HG02970 (cell line): ENCODE data around the gene XYLT1.

Experiments used
- ATAC-seq: cut with Tn5 transposase; IDR thresholded peaks from one replicate; pipeline ENCODE4 v1.9.1; 2021; ENCODE audit warnings: mild to moderate bottlenecking, moderate library complexity, moderate number of reproducible peaks; ENCODE audit not compliant: unreplicated experiment, low FRiP score

XYLT1 gene

DNA sequence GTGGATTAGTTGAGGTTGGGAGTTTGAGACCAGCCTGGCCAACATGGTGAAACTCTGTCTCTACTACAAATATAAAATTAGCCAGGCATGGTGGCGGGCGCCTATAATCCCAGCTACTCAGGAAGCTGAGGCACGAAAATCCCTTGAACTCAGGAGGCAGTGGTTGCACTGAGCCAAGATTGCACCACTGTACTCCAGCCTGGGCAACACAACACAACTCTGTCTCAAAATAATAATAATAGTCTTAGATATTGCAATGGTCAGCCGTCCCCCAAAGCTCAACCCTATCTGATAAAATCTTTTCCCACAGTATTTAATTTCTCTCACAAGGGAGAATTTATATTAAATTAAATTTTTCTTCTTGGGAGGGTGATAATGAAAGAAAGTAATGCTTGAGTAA, 169.6 kb downstream of the XYLT1 start:
- no peak for ATAC-seq

DNA sequence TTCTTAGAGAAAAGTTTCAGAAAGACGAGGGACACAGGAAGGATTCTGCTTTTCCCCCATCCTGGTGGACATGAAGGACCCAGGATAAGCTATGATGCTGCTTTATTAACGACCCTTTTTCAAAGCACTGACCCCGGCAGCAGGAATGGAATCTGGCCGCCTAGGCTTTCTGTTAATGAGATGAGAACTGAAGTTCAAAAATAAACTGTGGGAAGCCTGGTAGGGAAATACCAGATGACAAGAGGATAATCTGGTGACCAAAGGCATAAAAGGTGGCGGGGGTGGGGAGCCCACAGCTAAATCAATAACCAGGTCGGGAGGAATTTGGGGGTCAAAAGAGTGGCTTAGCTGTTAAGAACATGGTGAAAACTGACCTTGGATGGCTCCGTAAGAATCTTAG, 171.0 kb downstream of the XYLT1 start:
- no peak for ATAC-seq

DNA sequence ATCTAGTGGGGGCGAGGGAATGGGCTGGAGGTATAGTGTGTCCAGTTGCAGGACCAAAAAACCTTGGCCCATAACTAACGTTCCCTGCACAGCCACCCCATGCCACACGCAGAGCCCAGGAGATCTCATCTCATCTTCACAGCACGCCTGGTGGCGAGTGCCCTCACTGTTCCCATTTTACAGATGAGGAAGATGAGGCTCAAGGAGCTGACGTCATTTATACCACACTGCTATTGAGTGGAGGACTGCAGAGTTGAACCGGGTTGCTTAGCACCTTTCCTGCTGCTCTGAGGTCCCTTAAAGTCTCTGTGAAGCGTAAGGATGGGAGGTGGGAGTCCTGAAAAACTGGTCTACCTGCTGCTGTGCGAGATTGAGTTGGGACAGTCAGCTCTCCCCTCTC, 172.5 kb downstream of the XYLT1 start:
- no peak for ATAC-seq

DNA sequence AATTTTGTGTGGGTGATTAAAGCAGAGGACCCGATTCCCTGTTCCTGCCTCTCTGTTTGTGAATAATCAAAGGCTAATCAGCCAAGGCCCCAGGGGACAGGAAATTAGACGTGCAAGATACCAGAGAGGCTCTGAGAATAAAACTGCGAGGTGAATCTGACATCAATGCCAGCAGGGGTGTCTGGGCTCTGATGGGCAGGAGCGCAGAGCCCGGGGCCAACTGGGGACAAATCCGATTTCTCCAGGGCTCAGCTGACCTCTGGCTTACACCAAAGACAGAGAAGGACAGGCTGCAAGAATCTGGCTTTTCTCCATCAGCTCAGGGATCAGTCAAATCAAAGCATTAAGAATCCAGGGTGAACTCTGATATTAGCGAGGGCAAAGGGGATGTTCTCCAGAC, 174.3 kb downstream of the XYLT1 start:
- ATAC-seq, result no peak

DNA sequence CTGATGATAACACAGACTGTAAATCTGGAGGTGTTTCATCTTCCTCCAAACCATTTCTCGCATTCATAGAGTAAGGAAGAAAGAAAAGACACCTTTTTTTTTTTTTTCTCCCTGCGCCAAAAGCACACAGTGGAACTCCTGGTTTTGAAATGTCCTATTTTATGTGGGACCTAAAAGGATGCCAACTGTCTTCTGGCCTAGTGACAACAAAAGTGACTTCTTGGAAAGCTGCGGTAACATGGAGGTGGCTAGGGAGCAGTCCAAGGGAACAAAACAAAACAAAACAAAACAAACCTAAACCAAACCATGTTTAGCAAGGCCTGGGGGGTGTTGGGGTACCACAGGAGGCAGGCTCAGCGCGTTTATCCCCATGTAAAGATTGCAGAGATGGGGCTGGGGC, 174.8 kb downstream of the XYLT1 start:
- no peak for ATAC-seq

DNA sequence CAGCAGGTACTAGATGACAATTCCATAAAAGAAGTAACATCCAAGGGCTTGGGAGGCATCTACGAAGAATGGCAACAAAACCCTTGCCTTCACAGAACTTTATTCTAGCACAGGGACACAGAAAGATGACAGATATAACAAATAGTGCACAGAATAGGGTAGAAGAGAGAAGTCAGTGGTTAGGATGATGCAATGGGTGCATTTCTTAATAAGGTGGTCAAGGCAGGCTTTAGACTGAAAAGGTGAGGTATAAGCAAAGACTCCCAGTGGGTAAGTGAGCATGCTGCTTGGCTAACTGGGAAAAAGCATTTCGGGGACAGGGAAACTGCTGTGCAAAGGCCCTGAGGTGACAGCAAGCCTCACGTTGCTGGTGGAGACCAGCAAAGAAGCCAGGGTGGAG, 175.9 kb downstream of the XYLT1 start:
- no peak for ATAC-seq

DNA sequence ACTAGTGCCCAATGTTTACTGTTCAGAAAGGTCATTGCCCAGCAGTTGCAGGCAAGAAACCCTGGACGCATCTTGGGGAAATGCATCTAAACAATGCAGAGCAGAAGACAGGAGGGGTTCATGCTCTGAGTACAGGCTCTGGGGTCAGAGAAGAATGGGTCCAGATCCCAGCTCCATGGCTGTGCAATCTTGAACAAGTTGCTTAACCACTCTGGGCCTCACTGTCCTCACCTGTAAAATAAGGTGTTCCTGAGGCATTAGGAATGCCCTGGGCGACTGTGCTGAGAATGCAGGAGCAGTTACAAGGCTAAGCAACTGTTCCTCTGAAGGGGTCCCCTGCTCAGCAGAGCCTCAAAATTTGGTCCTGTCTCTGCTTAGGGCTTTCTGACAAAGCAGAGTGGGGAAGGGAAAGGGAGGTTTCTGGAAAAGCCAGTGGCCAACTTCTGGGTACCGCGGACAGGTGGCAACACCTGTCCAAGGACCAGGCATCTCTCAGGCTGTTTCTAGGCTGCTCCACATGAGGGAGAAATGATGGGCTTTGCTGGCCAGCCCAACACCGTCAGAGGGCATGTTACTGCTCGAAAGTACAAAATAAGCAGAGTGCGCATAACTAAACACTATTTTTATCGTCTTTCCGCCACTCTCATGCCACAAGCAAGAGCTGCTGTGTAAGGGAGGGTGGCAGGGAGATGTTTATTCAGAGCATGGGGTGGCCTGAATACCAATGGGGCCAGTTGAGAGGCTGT, 176.8 kb downstream of the XYLT1 start:
- no peak for ATAC-seq

DNA sequence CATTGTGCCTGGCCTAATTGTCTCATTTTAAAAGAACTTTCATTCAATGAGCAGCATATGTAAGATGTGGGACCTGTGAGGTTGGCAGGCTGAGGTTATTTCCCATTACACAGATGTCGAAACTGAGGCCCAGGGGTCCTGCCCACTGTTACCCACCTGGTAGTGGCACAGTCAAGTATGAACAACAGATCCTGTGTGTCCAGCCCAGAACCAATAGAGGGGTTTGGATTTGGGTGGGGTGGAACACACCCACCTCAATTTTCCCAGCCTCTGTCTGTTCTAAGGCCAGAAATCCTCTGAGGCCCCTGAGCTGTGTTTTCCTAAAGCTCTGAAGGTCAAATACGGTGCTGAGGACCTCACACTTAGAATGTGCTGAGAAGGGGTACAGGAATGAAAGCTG, 179.5 kb downstream of the XYLT1 start:
- ATAC-seq, result no peak

DNA sequence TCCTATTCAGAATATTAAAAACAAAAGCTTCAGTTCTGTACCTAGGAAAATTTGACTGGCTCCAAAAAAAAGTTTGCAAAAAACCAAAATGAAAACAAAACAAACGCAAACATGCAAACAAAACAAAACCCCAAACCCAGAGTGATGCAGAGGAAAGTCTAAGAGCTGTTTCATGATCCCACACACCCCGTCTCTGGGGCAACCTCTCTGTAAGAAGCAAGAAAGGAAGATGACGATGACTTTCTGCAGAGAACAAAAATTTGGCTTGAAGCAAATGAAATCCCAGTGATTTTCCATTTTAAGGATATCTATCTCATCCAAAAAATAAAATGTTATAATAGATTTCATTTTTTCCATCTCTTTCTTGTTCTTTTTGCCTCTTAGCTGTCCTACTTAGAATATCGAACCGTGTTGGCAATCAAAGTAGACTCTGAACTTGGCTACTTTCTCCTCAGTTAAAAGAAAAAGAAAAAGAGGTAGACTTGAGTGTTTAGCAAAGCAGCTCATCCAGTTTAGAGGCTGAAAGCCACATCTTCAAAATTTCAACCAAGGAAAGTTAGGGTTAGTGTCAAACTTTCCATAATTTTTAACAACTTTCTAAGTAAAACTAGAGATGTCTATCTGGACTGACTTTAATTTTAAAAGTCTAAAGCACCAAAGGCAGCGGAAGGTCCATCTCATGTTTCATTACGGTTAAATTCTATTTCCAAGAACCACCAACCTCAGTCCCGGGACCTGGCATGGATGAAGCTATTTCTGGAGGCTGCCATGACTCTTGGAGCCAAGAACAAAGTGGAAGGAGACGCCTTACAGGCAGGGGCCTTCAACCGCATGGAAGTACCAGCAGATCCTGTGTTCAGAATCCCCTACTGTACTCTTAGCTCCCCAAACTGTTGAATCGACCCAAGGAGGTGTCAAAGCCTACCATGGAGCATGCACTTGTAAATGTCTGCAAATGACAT, 180.8 kb downstream of the XYLT1 start:
- ATAC-seq, result no peak

DNA sequence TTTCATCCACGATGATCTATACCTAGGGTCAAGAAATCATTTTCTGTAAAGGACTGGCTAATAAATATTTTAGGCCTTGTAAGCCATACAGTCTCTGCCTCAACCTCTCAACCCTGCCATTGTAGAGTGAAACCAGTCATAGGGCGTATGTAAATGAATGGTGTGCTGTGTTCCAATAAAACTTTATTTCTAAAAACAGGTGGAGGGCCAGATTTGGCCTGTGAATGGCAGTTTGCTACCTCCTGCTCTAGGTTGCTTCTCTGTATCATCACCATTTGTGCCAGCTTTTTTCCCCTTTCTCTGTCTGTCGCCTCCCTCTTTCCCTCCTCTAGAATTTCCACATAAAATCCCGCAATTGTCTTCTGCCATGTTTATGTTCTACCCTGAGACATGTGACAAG, 181.7 kb downstream of the XYLT1 start:
- ATAC-seq, result no peak

DNA sequence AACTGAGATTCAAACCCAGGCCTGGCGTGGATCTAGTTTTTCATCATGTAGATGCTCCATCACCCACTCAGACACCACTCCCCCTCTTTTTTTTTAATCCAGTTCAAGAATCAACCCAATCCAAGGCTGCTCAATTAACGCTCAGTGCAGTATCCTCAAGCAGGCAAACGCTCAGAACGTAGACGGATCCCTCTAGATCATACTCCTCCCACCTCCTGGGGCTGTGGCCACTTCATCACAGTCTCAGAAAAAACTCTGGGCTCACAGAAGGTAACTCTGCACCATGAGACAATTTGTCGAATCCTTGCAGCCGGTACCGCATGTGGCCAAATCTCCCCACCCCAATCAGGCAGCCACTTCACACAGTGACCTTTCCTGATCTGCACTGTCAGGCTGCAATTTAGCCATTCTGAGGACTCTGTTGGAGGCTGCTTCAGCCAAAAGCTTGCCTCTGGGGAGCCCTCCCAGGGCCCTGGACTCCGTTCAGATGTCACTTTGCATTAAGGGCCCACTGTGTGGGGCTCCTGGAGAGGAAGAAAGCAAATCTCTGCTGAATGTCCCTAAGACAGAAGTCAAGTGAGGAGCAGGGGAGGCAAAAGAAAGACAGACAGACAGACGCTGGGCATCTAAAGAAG, 183.5 kb downstream of the XYLT1 start:
- ATAC-seq, result no peak

DNA sequence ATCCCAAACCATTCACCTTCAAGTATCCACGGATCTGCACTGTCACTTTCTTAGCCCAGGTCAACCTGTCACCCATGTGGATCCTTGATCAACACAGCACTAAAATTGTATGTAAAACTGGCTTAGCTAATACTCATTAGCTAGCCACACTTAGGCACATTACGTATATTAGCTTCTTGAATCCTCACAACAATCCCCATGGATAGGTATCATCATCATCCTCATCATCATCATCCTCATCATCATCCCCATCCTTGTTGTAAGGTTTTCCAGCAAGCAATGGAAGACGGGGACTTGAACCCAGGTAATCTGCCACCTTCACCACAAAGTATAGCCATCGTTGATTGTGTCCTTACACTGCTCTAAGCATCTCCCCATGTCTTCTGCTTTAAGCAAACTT, 184.3 kb downstream of the XYLT1 start:
- no peak for ATAC-seq

DNA sequence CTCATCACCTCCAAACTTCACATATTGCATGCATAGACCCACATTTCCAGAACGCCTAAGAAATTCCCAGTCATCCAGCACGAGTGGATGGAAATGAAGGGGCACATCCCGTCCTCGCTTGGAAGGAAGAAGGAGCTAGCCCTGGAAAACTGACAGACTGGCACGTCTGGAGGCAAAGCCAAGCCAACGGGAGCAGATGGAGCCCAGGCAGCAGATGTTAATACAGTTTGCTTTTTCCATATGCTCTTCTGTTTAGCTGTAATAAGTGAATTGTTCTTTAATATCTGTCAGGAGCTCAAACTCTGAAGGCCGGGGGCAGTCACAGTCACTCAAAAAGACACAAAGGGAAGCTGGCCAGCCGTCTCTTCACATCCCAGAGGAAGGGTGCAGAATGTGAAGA, 187.7 kb downstream of the XYLT1 start:
- ATAC-seq, result no peak

DNA sequence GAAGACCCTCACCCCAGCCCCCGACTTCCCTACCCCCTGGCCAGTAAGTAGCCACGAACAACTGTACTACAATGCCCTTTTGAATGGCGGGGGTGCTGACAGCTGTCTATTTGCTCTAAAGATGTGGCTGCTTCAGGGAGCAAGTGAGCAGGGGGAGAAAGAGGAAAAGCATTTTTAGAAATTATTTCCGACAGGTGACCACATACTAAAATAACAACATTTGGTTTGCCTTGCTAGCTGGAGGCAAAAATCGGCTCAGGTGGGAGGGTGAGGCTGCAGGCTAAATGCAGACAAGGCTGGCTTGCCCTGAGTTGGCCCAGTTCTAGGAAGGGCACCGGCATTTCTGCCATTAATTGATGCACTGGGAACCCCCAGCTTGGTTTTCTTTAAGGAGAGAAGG, 188.5 kb downstream of the XYLT1 start:
- ATAC-seq, result no peak

DNA sequence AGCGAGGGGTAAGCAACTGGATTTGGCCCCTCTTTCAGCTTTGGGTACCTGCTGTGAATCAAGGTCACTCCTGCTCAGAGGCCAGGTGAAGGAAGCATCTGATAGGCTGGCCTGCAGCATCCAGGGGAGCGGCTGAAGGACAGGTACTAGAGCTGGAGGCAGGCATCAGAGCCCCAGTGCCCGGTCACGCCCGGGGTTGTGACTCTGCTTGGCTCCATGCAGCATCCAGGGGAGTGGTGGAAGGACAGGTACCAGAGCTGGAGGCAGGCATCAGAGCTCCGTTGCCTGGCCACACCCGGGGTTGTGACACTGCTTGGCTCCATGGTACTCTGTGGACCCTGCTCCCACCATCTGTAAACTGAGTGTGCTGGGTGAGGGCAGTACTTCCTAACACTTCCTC, 189.7 kb downstream of the XYLT1 start:
- no peak for ATAC-seq

DNA sequence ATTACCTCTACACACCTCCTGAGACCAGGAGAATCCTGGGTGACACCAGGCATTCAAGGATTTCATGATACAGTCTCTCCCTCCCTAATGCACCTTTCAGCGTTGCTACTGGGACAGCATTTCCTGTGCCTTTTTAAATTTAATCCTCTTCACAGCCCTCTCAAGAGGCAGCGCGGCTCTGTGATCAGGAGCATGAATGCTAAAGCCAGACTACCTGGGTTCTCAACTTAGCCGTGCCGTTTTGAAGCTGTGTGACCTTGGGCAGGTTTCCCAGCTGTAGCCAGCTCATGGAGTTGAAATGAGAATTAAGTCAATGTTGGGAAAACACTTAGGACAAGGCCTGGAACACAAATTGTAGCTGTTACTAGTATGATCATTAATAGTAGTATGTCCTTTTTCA, 191.8 kb downstream of the XYLT1 start:
- ATAC-seq, result no peak

DNA sequence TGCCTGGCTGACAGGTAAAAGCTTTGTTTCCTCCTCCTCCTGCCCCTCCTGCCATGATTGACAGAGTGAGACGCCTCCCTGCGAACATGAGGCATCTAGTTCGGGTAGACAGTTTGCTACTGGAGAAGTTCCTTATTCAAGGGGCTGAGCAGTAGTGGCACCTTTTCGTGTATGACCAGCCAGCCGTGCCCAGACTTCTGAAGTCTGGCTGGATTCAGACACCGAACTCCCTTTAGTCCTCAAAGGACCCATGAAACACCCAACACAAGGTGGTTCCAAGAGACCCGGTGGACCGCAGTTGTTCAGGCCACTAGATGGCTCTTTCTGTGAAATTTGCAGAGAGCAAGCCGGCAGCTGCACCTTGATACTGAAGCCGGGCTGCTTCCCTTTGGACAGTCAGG, 192.8 kb downstream of the XYLT1 start:
- ATAC-seq, result no peak

DNA sequence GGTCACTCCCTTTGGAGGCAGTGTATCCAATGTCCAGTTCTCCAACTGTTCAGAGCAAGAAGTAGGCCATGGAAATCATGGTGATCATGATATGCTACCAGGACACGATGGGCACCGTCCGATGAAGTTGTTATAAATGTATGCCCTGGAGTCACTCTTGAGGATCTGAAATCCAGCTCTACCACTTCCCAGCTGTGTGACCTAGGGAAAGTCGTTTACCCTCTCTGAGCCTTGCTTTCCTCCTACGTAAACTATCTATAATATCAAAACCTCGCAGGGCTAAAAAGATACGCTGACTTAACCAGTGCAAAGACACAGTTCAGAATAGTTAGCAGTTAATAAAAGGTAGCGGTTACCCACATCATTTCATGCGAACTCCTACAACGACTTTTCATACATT, 194.2 kb downstream of the XYLT1 start:
- no peak for ATAC-seq

DNA sequence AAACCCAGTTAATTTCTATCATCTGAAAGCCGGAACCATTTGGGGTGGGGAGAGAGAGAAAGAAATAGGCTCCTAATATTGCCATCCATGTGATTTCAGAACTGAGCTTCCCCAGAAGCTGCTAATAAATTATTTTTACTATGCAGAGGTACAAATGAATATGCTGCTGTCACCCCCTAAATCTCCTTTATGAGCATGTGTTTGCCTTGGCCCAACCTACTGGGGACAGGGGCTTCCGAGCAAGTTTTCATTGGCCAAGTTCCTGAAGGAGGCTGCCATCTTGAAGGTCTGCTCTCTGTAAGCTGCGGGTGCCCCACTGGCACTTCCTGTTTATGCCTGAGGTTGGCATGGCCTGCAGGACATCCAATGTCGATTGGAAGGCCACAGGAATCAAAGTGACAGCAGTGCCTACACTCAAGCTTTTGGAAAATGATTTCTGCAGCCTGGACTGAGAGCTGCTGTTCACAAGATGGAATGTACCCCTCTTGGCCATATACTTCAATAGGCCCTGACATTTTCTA, 194.7 kb downstream of the XYLT1 start:
- ATAC-seq, result no peak

DNA sequence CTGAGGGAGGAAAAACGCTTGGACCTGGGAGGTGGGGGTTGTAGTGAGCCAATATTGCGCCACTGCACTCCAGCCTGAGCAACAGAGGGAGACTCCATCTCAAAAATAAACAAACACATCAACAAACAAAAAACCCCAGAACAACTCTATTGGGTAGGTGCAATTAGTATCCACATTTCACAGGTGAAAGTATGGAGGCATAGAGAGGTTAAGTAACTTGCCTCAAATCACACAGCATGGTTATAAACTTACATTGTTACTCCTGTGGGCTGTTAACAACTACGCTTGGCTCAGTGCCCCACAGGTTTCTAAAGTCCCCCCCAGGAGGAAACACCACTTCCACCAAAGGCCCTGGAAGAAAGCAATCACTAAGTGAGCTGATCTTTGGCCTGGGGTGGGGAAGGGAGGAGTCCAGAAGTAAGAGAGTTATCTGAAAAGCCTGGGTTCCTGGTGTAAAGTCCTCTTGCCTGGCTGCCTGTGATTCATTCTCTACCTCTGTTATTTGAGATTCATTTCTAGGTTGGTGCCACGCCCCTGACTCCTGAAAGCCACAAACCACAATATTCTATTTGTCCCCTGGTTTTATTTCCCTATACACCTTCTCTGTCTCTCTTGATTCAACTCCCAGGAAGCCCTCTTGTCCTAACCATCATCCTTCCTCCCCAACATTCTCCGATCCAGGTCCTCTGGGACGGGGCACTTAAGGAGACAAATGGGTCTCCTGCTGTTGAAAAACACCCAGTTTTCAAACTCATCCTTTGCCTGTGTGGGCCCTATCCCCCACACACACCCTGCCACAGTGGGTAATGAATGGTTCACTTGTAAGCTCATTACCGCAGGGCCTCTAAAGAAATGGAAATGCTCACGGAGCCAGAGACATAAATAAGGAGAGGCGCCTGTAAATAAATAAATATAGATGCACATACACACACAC, 195.4 kb downstream of the XYLT1 start:
- no peak for ATAC-seq
